Endodermal cell (in vitro differentiated cells): ENCODE data around the gene FNBP1. TPM values are rescaled to one million over a fixed set of nuclear protein-coding genes. Genes with fewer than 3 reads are reported as not detected.

Experiments
- DNase-seq: peaks from one replicate; pipeline ENCODE4 v3.0.0-alpha.2; 2017
- H3K27ac ChIP-seq: 2 replicates; pipeline ENCODE4 v1.5.1; 2013; ENCODE audit warnings: mild to moderate bottlenecking, low read depth, low read length, moderate library complexity
- H3K27me3 ChIP-seq: 2 replicates; pipeline ENCODE4 v1.6.1; 2013; ENCODE audit warnings: mild to moderate bottlenecking, low read length, moderate library complexity; ENCODE audit not compliant: insufficient read depth, control insufficient read depth, poor library complexity, severe bottlenecking
- H3K36me3 ChIP-seq: 2 replicates; pipeline ENCODE4 v1.7.0; 2013; ENCODE audit warnings: mild to moderate bottlenecking, low read length, moderate library complexity; ENCODE audit not compliant: control insufficient read depth, insufficient read depth
- H3K4me1 ChIP-seq: one replicate; pipeline ENCODE4 v1.7.0; 2013; ENCODE audit warnings: low read length; ENCODE audit not compliant: control insufficient read depth, insufficient read depth
- H3K4me3 ChIP-seq: 2 replicates; pipeline ENCODE4 v1.5.1; 2013; ENCODE audit warnings: mild to moderate bottlenecking, low read length, moderate library complexity
- H3K9ac ChIP-seq: 2 replicates; pipeline ENCODE4 v1.6.1; 2013; ENCODE audit warnings: mild to moderate bottlenecking, low read length, moderate library complexity; ENCODE audit not compliant: poor library complexity, severe bottlenecking; ENCODE audit errors: extremely low read depth
- H3K9me3 ChIP-seq: 2 replicates; pipeline ENCODE4 v1.6.1; 2013; ENCODE audit warnings: mild to moderate bottlenecking, low read length, moderate library complexity; ENCODE audit not compliant: control insufficient read depth
- H3K27ac Mint-ChIP-seq: 2 replicates; pipeline ENCODE4 v1.8.0; 2020; ENCODE audit warnings: mixed read lengths
- H3K27me3 Mint-ChIP-seq: 2 replicates; pipeline ENCODE4 v1.8.0; 2021; ENCODE audit warnings: mild to moderate bottlenecking, mixed read lengths; ENCODE audit not compliant: insufficient read depth
- H3K36me3 Mint-ChIP-seq: 2 replicates; pipeline ENCODE4 v1.8.0; 2020; ENCODE audit warnings: low read depth, mixed read lengths
- H3K4me1 Mint-ChIP-seq: 2 replicates; pipeline ENCODE4 v1.8.0; 2020; ENCODE audit warnings: mixed read lengths
- H3K4me3 Mint-ChIP-seq: 2 replicates; pipeline ENCODE4 v1.8.0; 2020; ENCODE audit warnings: mild to moderate bottlenecking, moderate library complexity, mixed read lengths
- H3K9me3 Mint-ChIP-seq: 2 replicates; pipeline ENCODE4 v1.8.0; 2020; ENCODE audit warnings: mild to moderate bottlenecking, mixed read lengths
- CTCF ChIP-seq: fragments of 200-600 bp; sonication (generic); conservative IDR thresholded peaks from 2 replicates; pipeline ENCODE4 v1.5.0; 2021; ENCODE audit warnings: antibody characterized with exemption, mild to moderate bottlenecking
- WGBS, 2 experiments: methylation state at CpG; one replicate each; pipeline versions ENCODE4 v1.1.5 to v1.1.7; 2013; ENCODE audit warnings: missing lambda C conversion rate in 2 of 2, mixed read lengths in 1 of 2; ENCODE audit not compliant: insufficient coverage in 1 of 2, insufficient read length in 1 of 2; 5-methylcytosine and 5-hydroxymethylcytosine counted together
- total RNA-seq, 2 donors: library from RNA; stranded (reverse); fragmentation: NEBNext Ultra II Directional in 1 of 2; extraction: Animal tissue kit (Norgen Biotek cat#: 25700) in 1 of 2; gene quantifications; 2 replicates in 1 of 2; 3 replicates in 1 of 2; pipeline ENCODE4 v1.2.1, GENCODE V29; 2021

Gene FNBP1
- total RNA-seq, 2 donors from 2014 or later = 41.4 to 43.3 TPM

GRCh38 chr9:129898185-129898584, 144.8 kb downstream of the FNBP1 start:
- peak; percentile 58 for DNase-seq
- peaks cover 3% of the 10 kb centered on the region for H3K4me1 Mint-ChIP-seq
- Histone ChIP-seq H3K27me3 (no peaks in the 10 kb centered on the region), H3K4me1 (no peaks in the 10 kb centered on the region), H3K4me3 (no peak overlapping the region), H3K27ac (no peak overlapping the region), H3K36me3 (peaks cover 52% of the 10 kb centered on the region), H3K9ac (no peak overlapping the region), H3K9me3 (no peaks in the 10 kb centered on the region)
- 96 to 100% methylated on average over 5 to 8 of the region's 8 CpGs for WGBS, 2 experiments
- H3K36me3 Mint-ChIP-seq = peaks cover 62% of the 10 kb centered on the region
- no peaks in the 10 kb centered on the region for H3K9me3 Mint-ChIP-seq
- no peak overlapping the region for H3K27ac Mint-ChIP-seq
- no peaks in the 10 kb centered on the region for H3K27me3 Mint-ChIP-seq
- no peak overlapping the region for H3K4me3 Mint-ChIP-seq
- peak; percentile 31 for TF ChIP-seq CTCF

- no peaks in the 10 kb centered on the region for H3K27me3 ChIP-seq
- H3K9ac ChIP-seq = no peak overlapping the region
- H3K36me3 Mint-ChIP-seq = peaks cover 61% of the 10 kb centered on the region
- DNase-seq = no peak
- H3K27me3 Mint-ChIP-seq = no peaks in the 10 kb centered on the region
- H3K27ac ChIP-seq = no peak overlapping the region
- no peaks in the 10 kb centered on the region for H3K9me3 Mint-ChIP-seq
- no peaks in the 10 kb centered on the region for H3K9me3 ChIP-seq
- H3K4me3 Mint-ChIP-seq = no peak overlapping the region
- peaks cover 3% of the 10 kb centered on the region for H3K4me1 Mint-ChIP-seq
- peaks cover 50% of the 10 kb centered on the region for H3K36me3 ChIP-seq
- no peaks in the 10 kb centered on the region for H3K4me1 ChIP-seq
- no peak overlapping the region for H3K27ac Mint-ChIP-seq
- 87 to 97% methylated on average over 2 to 5 of the region's 6 CpGs for WGBS, 2 experiments
- no peak overlapping the region for H3K4me3 ChIP-seq
- TF ChIP-seq CTCF = no peak
Observed at GRCh38 chr9:129897263-129897662, 145.7 kb downstream of the FNBP1 start.

GRCh38 chr9:129895376-129896268, 147.4 kb downstream of the FNBP1 start:
- H3K4me1 ChIP-seq = no peaks in the 10 kb centered on the region
- 95 to 96% methylated on average over 14 to 17 of the region's 17 CpGs for WGBS, 2 experiments
- Mint-ChIP-seq H3K36me3 (peaks cover 58% of the 10 kb centered on the region), H3K4me1 (peaks cover 3% of the 10 kb centered on the region), H3K4me3 (no peak overlapping the region), H3K27me3 (no peaks in the 10 kb centered on the region), H3K27ac (no peak overlapping the region), H3K9me3 (no peaks in the 10 kb centered on the region)
- no peak overlapping the region for H3K27ac ChIP-seq
- peaks cover 40% of the 10 kb centered on the region for H3K36me3 ChIP-seq
- no peak overlapping the region for H3K9ac ChIP-seq
- H3K9me3 ChIP-seq = no peaks in the 10 kb centered on the region
- no peaks in the 10 kb centered on the region for H3K27me3 ChIP-seq
- no peak overlapping the region for H3K4me3 ChIP-seq
- DNase-seq = no peak
- no peak for TF ChIP-seq CTCF
